HG02938 (cell line): Measurements from ENCODE around the gene METTL13.

Source experiments
- ATAC-seq: cut with Tn5 transposase; IDR thresholded peaks from one replicate; pipeline ENCODE4 v1.9.1; 2021; ENCODE audit warnings: mild to moderate bottlenecking, moderate library complexity; ENCODE audit not compliant: unreplicated experiment

Gene METTL13

DNA sequence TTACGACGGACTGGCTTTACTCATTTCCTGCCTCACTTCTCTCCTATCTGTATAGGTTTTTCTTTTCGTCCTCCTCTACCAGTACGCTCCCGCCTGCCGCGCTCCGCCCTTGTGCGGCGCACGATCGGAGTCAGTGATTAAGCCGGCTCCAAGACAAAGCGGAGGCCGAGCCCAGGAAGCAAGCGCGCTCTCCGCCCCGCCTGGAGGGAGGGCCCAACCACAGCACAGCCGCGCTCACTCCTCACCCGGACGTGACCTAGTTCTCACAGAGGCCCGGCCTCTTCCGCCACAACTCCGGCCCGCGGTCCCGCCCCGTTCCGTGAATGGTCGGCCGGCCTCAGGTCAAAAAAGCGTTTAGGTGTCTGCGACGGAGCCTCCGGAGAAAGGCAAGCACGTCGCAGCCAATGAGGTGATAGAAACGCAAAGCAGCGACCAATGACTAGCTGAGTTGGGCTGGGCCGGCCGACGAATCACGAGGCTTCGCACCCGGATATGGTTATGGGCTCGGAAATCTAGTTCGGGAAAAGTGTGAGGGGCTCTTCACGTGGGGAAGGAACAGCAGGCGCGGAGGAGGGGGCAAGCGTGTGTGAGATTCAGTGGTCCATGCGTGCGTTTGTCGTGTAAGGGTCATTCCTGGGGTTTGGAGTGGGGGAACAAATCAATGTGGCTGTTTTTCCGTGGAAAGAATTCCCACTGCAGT is at the start of gene METTL13:
TSS of gene METTL13 (plus strand) at position 485 of the 700 bp plus-strand sequence. CDS start 308 bp downstream, outside the sequence.
- peak; percentile 97 for ATAC-seq

DNA sequence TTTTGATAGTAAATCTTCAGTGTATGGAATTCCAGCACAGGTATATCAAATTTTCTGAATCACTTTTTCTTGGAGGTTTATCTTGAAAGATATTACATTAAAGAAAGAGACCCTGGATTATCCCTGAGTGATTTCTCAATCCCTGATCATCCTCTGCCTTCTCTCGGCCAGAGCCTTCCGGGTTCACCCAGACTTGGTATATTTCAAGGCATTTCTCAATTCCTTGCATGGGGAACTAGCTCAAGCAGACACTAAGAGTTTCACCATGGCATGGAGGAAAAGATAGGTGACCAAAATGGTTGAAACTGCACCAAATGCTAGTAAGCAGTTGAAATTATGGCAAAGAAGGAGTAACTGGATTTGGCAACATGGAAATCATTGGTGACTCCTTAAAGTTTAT is 45.3 kb upstream of the METTL13 start:
- ATAC-seq = no peak

GRCh38 chr1:171738911-171739310 is 42.5 kb upstream of the METTL13 start:
- no peak for ATAC-seq

DNA sequence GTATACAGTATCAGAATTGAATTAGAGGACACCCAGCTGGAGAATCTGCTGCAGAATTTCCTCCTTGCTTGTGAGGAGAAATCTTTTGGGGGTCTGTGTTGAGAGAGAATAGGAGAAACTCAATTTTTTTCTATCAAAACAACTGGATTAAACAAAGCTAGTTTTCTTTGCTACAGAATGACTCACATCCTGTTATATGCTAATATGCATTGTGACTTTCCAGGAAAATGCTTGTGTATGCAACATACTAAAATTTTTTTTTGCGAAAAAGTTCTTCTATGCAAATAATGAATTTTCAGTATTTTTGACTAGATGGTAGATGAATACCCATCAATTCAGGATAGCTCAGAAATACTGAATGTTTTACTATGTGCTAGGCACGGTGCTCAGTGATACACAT is 41.8 kb upstream of the METTL13 start:
- no peak for ATAC-seq

DNA sequence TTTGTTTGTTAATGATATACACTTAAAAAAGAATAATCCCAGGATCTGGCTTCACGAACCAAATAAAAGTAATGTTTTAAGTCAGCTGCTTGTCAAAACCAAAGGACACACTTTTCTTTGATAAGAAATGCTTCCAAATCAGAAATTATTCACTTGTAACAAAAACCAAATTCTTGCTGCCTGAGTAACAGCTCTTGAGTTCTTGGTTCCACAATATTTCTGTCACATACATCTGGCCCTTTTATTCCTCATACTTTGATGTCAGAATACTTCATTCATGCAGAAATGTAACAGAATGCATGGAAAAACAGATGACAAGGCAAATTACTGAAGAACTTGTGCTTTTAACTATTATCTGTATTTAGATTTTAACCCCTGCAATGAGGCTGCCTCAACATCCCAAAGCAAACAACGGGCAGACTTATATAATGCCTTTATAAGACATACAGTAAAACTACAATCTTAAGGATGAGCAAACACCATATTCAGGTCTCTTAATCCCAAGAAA is 41.0 kb upstream of the METTL13 start:
- ATAC-seq = no peak

DNA sequence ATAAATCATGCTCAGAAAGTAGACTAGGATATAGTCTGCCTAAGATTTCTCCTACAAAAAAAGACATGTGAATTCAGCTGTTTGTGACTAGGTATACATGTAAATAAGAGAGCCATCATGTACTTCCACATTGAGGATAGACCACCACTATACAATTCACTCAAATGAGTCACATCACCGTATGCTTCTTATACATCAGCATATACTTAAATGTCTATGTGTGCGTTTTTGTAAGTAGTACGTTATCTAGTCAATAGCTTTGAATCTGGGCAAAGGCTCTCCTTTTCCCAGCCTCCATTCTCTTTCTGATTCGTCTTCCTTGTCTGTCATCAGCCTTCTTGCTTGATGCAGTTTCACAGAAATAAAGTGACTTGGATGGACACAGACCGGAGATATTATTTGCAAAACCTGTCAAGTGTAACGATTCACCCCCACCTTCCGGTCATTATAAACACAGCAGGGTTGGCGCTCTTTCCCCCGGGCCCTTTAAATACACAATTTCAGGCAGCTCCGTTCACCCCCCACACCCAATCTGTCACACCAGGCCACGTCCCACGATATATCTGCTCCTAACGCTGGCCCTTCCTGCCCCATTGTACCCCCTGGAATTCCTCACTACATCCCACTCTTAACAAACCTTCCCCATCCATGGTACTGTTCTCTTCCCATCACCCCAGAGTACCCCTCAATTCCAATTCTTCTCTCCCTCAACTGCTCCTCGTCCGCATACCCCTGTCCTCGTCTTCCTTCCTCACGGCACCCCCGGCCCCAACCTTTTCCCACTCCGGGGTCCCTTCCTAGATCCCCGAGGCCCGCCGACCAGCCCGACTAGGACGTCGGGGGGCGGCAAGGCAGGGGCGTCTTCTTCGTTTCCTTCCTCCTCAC is 40.2 kb upstream of the METTL13 start:
- no peak for ATAC-seq

DNA sequence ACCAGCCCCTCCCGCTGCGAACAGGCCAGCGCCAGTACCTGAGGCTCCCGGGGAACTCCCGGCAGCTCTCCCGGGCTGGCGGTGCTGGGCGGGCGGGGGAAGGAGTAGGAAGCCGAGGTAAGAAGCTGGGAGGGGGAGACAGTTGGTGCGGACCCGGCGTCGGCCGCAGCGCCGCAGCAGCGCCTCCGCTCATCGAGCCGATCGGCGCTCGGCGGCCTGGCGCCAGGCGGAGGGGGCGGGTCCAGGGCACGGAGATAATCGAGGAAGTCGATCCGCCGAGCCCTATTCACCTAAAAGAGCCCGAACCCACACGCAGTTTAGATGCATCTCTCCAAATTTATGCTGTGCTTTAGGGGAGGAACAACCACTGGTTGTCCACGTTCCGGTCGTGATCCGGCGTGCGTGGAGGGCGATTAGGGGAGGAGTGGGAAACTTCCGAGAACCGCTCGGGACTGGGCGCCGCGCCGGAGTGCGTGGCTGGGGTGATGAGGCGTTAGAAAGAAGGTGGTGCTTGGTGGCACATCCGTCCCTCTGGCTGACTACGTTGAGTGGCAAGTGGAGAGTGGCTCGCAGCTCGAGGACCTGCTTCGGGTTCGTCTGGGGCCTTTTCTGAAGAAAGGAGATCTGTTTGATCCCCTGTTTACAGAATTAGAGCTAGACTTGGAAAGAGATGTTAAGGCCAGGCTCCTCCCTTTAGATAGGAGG is 39.4 kb upstream of the METTL13 start, which contains the start of gene VAMP4:
TSS of gene VAMP4 (minus strand) at position 194 of the 705 bp plus-strand sequence. CDS start 3,651 bp downstream, outside the sequence.
- peak; percentile 86 for ATAC-seq

- peak; percentile 3 for ATAC-seq
Observed at GRCh38 chr1:171742577-171742922, 38.9 kb upstream of the METTL13 start.

- no peak for ATAC-seq
Observed at GRCh38 chr1:171743081-171743870, 38.2 kb upstream of the METTL13 start.

GRCh38 chr1:171744986-171745385 is 36.5 kb upstream of the METTL13 start:
- no peak for ATAC-seq

DNA sequence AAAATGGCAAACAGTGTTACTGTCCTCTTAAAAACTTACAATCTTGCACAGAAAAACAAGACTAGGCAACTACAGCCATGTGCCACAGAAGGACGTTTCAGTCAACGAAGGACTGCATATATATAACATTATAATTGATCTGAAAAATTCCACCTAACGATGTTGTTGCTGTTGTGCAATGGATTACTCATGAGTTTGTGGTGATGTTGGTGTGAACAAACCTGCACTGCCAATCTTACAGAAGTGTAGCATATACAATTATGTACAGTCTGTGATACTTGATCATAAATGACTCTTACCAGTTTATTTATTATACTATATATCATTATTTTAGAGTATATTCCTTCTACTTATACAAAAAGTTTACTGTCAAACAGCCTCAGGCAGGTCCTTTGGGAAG is 32.8 kb upstream of the METTL13 start:
- ATAC-seq = no peak

DNA sequence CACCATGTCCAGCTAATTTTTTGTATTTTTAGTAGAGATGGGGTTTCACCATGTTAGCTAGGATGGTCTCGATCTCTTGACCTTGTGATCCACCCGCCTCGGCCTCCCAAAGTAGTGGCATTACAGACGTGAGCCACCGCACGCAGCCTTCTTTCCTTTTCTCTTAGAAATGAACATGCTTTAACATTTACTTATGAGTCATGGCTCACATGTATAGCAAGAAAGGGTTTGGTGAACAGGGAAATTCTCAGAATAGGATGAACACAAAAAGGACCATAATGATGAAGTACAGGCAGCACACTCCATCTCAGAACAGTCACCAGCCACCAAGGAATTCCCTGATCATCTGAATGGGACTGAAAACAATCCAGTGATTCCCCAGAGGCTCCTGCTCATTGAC is 30.2 kb upstream of the METTL13 start:
- ATAC-seq = no peak

DNA sequence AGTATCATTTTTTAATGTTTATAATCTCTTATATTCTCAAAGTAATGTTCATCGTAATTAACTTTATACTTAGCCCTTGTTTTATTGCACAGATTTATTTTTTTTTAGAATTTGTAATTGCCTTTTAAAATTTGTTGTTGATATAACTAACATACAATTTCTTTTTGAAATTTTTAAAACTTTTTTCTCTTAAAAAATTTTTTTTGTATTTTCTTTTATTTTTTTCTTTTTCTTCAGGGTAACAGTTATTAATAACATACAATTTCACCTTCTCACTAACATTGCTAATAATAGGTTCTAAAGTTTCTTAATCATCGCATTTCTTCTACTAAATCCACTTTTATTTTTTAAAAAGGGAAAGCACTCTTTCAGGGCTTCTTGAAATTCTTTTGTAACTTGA is 28.3 kb upstream of the METTL13 start:
- ATAC-seq = no peak

GRCh38 chr1:171753685-171754352 is 27.6 kb upstream of the METTL13 start:
- ATAC-seq = no peak

DNA sequence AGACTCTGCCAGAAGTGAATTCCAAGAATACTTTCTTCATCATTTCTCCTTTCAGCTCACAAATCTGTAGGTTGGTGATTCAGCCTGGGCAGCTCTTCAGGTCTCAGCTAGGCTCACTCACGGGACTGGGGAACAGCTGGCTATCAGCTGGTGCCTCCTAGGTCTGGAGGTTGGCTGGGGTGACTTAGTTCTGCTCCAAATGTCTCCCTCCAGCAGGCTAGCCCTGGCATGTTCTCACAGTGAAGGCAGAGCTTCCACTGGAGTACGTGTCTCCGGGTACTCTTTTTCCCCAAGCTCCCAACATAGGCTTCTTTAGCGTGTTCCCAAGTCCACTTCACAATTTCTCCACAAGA is 27.1 kb upstream of the METTL13 start:
- no peak for ATAC-seq

DNA sequence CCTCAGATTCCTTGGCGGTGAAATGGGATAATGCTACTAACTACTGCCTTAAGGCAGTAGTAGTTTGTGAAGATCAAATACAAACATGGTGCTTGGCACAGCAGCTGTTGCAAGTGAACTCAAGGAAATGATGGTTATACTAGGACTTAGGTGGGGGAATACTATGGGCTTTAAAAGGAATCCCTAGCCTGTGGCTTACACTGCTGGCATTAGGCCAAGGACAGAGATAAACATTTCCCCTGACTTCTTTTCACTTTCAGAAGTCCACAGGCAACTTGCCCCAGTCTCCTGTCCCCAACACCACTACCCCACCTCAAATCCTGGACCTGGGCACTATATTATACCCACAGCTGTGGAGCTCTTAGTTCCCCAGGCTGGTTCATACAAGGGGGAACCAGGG is 26.5 kb upstream of the METTL13 start:
- ATAC-seq = no peak

DNA sequence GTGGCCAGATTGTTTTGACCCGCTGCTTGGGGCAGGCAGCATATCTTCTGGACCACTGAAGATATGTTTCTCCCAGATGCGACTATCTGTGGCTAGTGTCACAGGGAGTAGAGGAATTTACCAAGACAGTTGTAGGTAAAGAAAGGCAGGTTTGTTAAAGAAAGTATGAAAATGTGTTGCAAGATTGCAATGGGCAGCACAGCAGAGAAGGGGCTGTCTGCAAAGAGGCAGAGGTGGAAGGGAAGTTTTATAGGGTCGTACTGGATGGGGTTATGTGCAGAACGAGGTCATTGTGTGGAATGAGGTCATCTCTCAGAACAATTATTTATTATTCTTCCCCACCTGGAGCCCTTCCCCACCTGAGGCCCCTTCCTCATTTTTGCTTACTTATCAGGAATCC is 24.6 kb upstream of the METTL13 start:
- no peak for ATAC-seq

- ATAC-seq = no peak
Observed at GRCh38 chr1:171758011-171758410, 23.4 kb upstream of the METTL13 start.

- ATAC-seq = no peak
Observed at GRCh38 chr1:171762143-171762563, 19.3 kb upstream of the METTL13 start.

GRCh38 chr1:171763764-171764163 is 17.7 kb upstream of the METTL13 start:
- ATAC-seq = no peak
